Measurements from ENCODE around the gene DPYSL5.
"Not testable (repeated sequence)": the region's sequence is repeated elsewhere in the genome, so short reads cannot be mapped to it uniquely, and the experiment has no call there.

The DPYSL5 gene

GRCh38 chr2:26915316-26915715 lies 67.4 kb downstream of the DPYSL5 start:
- no peak for DNase-seq (ENCODE audit: low read depth)
- no peak overlapping the region for H3K4me3 ChIP-seq (ENCODE audit: low read depth, low read length)
- TF ChIP-seq, protein P1, sequence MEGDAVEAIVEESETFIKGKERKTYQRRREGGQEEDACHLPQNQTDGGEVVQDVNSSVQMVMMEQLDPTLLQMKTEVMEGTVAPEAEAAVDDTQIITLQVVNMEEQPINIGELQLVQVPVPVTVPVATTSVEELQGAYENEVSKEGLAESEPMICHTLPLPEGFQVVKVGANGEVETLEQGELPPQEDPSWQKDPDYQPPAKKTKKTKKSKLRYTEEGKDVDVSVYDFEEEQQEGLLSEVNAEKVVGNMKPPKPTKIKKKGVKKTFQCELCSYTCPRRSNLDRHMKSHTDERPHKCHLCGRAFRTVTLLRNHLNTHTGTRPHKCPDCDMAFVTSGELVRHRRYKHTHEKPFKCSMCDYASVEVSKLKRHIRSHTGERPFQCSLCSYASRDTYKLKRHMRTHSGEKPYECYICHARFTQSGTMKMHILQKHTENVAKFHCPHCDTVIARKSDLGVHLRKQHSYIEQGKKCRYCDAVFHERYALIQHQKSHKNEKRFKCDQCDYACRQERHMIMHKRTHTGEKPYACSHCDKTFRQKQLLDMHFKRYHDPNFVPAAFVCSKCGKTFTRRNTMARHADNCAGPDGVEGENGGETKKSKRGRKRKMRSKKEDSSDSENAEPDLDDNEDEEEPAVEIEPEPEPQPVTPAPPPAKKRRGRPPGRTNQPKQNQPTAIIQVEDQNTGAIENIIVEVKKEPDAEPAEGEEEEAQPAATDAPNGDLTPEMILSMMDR (IDR thresholded peaks at IDR 0.05; ENCODE audit: control insufficient read depth, extremely low read depth, insufficient read depth) = no peak

GRCh38 chr2:26916128-26916692 lies 68.3 kb downstream of the DPYSL5 start:
- TF ChIP-seq, protein P1 (IDR thresholded peaks at IDR 0.05; ENCODE audit: control insufficient read depth, extremely low read depth, insufficient read depth) = no peak
- DNase-seq (ENCODE audit: low read depth) = no peak
- no peak overlapping the region for H3K4me3 ChIP-seq (ENCODE audit: low read depth, low read length)

- TF ChIP-seq, protein P1 (IDR thresholded peaks at IDR 0.05; ENCODE audit: control insufficient read depth, extremely low read depth, insufficient read depth) = no peak
- DNase-seq (ENCODE audit: low read depth) = no peak
- no peak overlapping the region for H3K4me3 ChIP-seq (ENCODE audit: low read depth, low read length)
Measured at GRCh38 chr2:26917135-26917836, 69.4 kb downstream of the DPYSL5 start.

GRCh38 chr2:26921323-26921722 lies 73.4 kb downstream of the DPYSL5 start:
- no peak for DNase-seq (ENCODE audit: low read depth)
- TF ChIP-seq, protein P1 (IDR thresholded peaks at IDR 0.05; ENCODE audit: control insufficient read depth, extremely low read depth, insufficient read depth) = no peak
- no peak overlapping the region for H3K4me3 ChIP-seq (ENCODE audit: low read depth, low read length)

DNA sequence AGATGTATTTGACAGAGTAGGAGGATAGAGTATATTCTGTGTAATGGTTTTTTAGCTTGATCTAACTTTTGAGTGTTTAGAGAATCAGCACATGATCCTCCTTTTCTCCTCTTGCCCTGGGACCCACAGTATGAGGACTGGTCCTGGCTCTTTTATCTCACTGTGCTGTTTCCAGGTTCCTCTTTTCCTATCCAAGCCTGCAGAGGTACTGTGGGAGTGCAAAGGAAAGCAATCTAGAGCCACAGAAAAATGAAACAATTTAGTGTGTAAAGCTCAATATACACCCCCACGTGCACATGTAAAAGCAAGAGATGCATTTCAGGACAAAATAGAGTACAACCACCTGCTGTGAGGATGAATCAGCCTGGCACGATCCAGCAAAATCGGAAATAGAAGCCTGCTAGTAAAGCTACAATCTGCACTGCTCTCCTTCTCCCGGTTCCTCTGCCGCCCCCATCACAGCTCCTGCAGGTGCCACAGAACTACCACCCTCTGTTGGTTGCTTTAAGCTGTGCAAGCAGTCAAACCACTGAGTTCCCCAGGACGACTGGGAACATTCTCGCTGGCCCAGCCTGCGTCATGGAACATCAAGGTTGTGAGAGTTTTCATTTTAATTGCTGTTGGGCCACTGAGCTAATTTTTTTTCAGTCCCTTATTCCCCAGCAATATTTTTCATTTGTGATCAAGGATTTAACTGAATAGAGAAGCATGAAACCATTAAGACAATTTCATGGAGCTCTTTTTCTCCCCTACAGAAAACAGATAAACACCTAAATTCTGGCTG lies 74.7 kb downstream of the DPYSL5 start:
- no peak for DNase-seq (ENCODE audit: low read depth)
- TF ChIP-seq, protein P1 (IDR thresholded peaks at IDR 0.05; ENCODE audit: control insufficient read depth, extremely low read depth, insufficient read depth) = peak; percentile 81
- no peak overlapping the region for H3K4me3 ChIP-seq (ENCODE audit: low read depth, low read length)

- not testable (repeated sequence) for DNase-seq (ENCODE audit: low read depth); H3K4me3 ChIP-seq (ENCODE audit: low read depth, low read length)
Measured at GRCh38 chr2:26923189-26923466, 75.2 kb downstream of the DPYSL5 start.

DNA sequence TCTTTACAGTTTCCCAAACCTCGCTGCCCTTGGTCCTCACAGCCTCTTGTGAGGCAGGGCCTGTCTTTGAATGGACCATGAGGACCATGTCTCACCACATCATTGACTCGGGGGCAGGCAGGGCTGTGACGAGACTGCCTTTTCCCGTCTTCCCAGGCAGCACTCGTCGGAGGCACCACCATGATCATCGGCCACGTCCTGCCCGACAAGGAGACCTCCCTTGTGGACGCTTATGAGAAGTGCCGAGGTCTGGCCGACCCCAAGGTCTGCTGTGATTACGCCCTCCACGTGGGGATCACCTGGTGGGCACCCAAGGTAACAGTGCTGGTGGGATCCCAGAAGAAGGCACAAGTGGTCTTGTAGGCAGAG lies 76.8 kb downstream of the DPYSL5 start:
- TF ChIP-seq, protein P1 (IDR thresholded peaks at IDR 0.05; ENCODE audit: control insufficient read depth, extremely low read depth, insufficient read depth) = no peak
- H3K4me3 ChIP-seq (ENCODE audit: low read depth, low read length) = no peak overlapping the region
- no peak for DNase-seq (ENCODE audit: low read depth)

Measured in LNCaP clone FGC (cell line).